ENCODE measurements around the gene GRID1.

DNA sequence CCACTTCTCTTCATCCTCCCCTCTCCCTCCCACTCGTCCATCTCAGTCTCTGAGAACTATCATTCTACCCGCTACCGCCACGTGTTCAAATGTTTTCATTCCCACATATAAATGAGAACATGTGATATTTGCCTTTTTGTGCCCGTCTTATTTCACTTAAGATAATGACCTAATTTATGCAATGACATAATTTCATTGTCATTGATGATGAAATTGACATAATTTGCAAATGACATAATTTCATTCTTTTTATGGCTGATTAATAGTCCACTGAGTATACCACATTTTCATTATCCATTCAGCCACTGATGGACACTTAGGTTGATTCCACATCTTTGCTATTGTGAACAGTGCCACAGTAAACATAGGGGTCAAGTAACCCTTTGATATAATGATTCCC lies 292.3 kb downstream of the GRID1 start:
- TF ChIP-seq FOXM1 (IDR thresholded peaks at IDR 0.05; ENCODE audit: low read depth) (no peak), EP300 (IDR thresholded peaks at IDR 0.05; ENCODE audit: borderline replicate concordance in 1 of 2, low read depth in 1 of 2, low read length in 1 of 2) (no peak), RXRA (IDR thresholded peaks at IDR 0.05; ENCODE audit: borderline replicate concordance, low read depth) (no peak), GATA2 (CRISPR knock-in tag; IDR thresholded peaks at IDR 0.05) (no peak), NRF1 (IDR thresholded peaks at IDR 0.05; ENCODE audit: low read depth, low read length) (no peak), RFX5 (IDR thresholded peaks at IDR 0.05; ENCODE audit: low read length) (no peak), CHD2 (IDR thresholded peaks at IDR 0.05; ENCODE audit: low read length, partially characterized antibody) (no peak)
- TF ChIP-seq, protein P1, sequence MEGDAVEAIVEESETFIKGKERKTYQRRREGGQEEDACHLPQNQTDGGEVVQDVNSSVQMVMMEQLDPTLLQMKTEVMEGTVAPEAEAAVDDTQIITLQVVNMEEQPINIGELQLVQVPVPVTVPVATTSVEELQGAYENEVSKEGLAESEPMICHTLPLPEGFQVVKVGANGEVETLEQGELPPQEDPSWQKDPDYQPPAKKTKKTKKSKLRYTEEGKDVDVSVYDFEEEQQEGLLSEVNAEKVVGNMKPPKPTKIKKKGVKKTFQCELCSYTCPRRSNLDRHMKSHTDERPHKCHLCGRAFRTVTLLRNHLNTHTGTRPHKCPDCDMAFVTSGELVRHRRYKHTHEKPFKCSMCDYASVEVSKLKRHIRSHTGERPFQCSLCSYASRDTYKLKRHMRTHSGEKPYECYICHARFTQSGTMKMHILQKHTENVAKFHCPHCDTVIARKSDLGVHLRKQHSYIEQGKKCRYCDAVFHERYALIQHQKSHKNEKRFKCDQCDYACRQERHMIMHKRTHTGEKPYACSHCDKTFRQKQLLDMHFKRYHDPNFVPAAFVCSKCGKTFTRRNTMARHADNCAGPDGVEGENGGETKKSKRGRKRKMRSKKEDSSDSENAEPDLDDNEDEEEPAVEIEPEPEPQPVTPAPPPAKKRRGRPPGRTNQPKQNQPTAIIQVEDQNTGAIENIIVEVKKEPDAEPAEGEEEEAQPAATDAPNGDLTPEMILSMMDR (IDR thresholded peaks at IDR 0.05) = no peak
